ENCODE results near the gene FAM117B. TPM values are rescaled to one million over a fixed set of nuclear protein-coding genes. Genes with fewer than 3 reads are reported as not detected.

FAM117B gene
- total RNA-seq, 1 donor from 2014 or later: 4.9 TPM

DNA sequence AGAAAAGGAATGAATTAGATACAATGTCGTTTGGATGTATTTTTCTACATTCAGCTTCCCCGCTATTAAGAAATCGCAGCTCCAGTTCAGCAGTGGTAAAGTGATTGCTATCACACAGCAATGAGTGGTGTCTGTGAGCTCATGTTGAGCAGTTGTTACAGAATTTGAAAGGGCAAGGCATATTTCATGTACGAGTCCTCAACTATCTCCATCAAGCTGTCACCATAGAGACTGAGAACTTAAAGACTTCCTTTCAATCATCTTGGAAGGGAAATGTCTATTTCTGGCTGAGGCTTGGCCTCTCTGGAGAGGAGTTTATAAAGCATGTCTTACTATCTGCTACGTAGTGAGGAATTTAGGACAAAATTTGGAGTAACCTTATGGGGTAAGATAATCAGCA is 24.4 kb upstream of the FAM117B start:
- Mint-ChIP-seq H3K36me3 (ENCODE audit: low read depth) (no peaks in the 10 kb centered on the region), H3K4me3 (ENCODE audit: unreplicated experiment) (no peak overlapping the region), H3K4me1 (ENCODE audit: low read depth) (peaks cover 11% of the 10 kb centered on the region), H3K9me3 (ENCODE audit: low read depth) (no peaks in the 10 kb centered on the region), H3K27me3 (ENCODE audit: low read depth) (no peaks in the 10 kb centered on the region), H3K27ac (ENCODE audit: unreplicated experiment) (no peak overlapping the region)
- DNase-seq (ENCODE audit: low spot score): no peak
- TF ChIP-seq, protein P1, sequence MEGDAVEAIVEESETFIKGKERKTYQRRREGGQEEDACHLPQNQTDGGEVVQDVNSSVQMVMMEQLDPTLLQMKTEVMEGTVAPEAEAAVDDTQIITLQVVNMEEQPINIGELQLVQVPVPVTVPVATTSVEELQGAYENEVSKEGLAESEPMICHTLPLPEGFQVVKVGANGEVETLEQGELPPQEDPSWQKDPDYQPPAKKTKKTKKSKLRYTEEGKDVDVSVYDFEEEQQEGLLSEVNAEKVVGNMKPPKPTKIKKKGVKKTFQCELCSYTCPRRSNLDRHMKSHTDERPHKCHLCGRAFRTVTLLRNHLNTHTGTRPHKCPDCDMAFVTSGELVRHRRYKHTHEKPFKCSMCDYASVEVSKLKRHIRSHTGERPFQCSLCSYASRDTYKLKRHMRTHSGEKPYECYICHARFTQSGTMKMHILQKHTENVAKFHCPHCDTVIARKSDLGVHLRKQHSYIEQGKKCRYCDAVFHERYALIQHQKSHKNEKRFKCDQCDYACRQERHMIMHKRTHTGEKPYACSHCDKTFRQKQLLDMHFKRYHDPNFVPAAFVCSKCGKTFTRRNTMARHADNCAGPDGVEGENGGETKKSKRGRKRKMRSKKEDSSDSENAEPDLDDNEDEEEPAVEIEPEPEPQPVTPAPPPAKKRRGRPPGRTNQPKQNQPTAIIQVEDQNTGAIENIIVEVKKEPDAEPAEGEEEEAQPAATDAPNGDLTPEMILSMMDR (IDR thresholded peaks at IDR 0.05): no peak

DNA sequence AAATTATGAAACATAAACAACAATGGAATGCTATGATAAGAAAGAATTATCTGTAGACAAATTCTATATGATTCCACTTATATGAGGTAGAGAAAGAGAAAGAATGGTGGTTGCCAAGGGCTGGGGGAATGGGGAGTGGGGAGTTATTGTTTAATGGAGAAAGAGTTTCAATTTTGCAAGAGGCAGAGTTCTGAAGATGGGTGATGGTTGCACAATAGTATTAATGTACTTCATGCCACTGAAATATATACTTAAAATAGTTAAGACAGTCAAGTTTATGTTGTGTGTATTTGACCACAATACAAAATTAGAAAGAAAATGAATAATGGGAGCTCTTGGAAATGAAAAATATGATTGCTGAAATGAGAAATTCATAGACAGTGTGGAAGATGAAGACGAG is 22.6 kb upstream of the FAM117B start:
- no peaks in the 10 kb centered on the region for H3K27me3 Mint-ChIP-seq (ENCODE audit: low read depth)
- peaks cover 11% of the 10 kb centered on the region for H3K4me1 Mint-ChIP-seq (ENCODE audit: low read depth)
- no peaks in the 10 kb centered on the region for H3K36me3 Mint-ChIP-seq (ENCODE audit: low read depth)
- H3K27ac Mint-ChIP-seq (ENCODE audit: unreplicated experiment): no peak overlapping the region
- no peak overlapping the region for H3K4me3 Mint-ChIP-seq (ENCODE audit: unreplicated experiment)
- TF ChIP-seq, protein P1 (IDR thresholded peaks at IDR 0.05): no peak
- DNase-seq (ENCODE audit: low spot score): no peak
- H3K9me3 Mint-ChIP-seq (ENCODE audit: low read depth): no peaks in the 10 kb centered on the region

DNA sequence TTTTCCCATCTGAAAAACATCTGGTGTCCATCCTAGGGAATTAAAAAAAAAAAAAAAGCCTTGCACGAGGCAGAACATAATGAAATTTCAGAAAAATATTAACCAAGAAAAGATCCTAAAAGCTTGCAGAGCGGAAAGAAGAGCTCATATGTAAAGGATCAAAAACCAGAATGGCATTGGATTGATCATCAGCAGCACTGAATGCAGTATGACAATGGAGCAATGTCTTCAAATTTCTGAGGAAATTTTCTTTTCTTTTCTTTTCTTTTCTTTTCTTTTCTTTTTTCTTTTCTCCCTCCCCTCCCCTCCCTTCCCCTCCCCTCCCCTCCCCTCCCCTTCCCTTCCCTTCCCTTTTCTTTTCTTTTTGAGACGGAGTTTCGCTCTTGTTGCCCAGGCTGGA is 21.3 kb upstream of the FAM117B start:
- H3K9me3 Mint-ChIP-seq (ENCODE audit: low read depth): no peaks in the 10 kb centered on the region
- TF ChIP-seq, protein P1 (IDR thresholded peaks at IDR 0.05): no peak
- DNase-seq (ENCODE audit: low spot score): no peak
- H3K4me1 Mint-ChIP-seq (ENCODE audit: low read depth): peaks cover 11% of the 10 kb centered on the region
- H3K36me3 Mint-ChIP-seq (ENCODE audit: low read depth): no peaks in the 10 kb centered on the region
- no peaks in the 10 kb centered on the region for H3K27me3 Mint-ChIP-seq (ENCODE audit: low read depth)
- no peak overlapping the region for H3K27ac Mint-ChIP-seq (ENCODE audit: unreplicated experiment)
- H3K4me3 Mint-ChIP-seq (ENCODE audit: unreplicated experiment): no peak overlapping the region

DNA sequence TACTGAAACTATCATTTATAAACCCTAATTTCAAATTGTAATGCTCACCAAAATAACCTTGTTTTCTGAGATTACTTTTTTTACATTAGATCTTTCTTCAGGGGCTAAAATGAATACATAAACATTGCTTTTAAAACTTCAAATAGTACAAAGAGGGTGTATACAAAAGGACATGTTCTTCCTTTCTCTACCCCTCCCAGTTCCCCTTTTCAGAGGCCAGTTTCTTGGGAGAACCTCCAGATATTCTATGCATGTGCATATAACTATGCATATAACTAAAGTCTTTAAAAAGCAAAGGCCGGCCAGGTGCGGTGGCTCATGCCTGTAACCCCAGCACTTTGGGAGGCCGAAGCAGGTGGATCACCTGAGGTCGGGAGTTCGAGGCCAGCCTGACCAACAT is 10.6 kb upstream of the FAM117B start:
- TF ChIP-seq, protein P1 (IDR thresholded peaks at IDR 0.05): no peak
- DNase-seq (ENCODE audit: low spot score): no peak
- Mint-ChIP-seq H3K4me3 (ENCODE audit: unreplicated experiment) (no peak overlapping the region), H3K27ac (ENCODE audit: unreplicated experiment) (no peak overlapping the region), H3K27me3 (ENCODE audit: low read depth) (no peaks in the 10 kb centered on the region), H3K36me3 (ENCODE audit: low read depth) (no peaks in the 10 kb centered on the region), H3K9me3 (ENCODE audit: low read depth) (no peaks in the 10 kb centered on the region), H3K4me1 (ENCODE audit: low read depth) (no peaks in the 10 kb centered on the region)

DNA sequence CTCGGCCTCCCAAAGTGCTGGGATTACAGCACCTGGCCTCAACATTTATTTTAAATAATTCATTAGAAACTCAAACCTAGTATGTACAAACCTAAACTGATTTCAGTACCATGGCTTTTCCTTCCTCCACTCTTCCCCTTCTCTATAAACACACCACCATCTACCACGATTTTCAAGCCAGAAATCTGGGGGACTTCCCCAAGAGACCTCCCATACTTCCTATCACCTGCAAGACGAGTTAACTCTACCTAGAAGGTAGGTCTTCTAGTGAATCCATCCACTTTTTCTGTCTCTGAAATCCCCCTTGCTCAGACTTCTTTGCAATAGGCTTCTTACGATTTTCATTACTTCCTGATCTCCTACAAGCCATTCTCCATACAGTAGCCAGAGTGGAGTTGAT is 7.7 kb upstream of the FAM117B start:
- TF ChIP-seq, protein P1 (IDR thresholded peaks at IDR 0.05): no peak
- Mint-ChIP-seq H3K27me3 (ENCODE audit: low read depth) (no peaks in the 10 kb centered on the region), H3K4me3 (ENCODE audit: unreplicated experiment) (no peak overlapping the region), H3K9me3 (ENCODE audit: low read depth) (no peaks in the 10 kb centered on the region), H3K36me3 (ENCODE audit: low read depth) (no peaks in the 10 kb centered on the region), H3K27ac (ENCODE audit: unreplicated experiment) (no peak overlapping the region), H3K4me1 (ENCODE audit: low read depth) (no peaks in the 10 kb centered on the region)
- no peak for DNase-seq (ENCODE audit: low spot score)
